ENCODE data around the gene CTRB1.

CTRB1 gene

DNA sequence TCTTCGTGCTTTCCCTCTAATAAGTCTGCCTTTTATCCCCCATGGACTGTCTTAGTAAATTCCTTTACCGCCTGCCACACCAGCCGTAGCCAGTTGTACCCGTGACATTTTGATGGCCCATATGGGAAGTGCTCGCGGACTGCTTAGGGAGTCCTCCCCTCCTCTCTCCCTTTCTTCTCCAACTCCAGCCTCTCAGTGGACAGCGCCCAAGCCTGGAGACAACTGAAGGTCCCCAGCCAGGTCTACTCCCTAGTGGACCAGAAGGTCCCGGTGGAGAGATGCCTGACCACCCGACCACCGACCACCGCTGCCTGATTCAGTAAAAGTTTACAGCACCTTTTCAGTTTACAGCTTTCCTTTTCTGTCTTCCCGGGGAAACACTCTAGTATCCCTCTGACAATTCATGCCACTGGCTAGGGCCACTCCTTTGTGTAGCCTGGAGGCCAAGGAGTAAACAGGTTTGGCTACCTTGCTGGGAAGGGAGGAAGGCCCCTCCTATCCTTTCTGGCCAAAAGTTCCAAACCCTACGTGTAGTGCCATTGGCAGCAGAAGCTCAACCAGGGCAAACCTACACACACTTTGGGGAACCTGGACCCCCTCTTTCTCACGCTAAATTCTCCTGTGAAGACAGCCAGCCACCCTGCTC, 29.8 kb upstream of the CTRB1 start:
- TF ChIP-seq CTCF (conservative IDR thresholded peaks at IDR 0.05; ENCODE audit: low read depth, low read length): no peak
- no peak for DNase-seq (ENCODE audit: low read depth)
- no peak overlapping the region for H3K4me3 ChIP-seq (ENCODE audit: low read depth, low read length)

GRCh38 chr16:75189638-75190245, 29.0 kb upstream of the CTRB1 start:
- DNase-seq (ENCODE audit: low read depth): no peak
- H3K4me3 ChIP-seq (ENCODE audit: low read depth, low read length): no peak overlapping the region
- TF ChIP-seq CTCF (conservative IDR thresholded peaks at IDR 0.05; ENCODE audit: low read depth, low read length): no peak

DNA sequence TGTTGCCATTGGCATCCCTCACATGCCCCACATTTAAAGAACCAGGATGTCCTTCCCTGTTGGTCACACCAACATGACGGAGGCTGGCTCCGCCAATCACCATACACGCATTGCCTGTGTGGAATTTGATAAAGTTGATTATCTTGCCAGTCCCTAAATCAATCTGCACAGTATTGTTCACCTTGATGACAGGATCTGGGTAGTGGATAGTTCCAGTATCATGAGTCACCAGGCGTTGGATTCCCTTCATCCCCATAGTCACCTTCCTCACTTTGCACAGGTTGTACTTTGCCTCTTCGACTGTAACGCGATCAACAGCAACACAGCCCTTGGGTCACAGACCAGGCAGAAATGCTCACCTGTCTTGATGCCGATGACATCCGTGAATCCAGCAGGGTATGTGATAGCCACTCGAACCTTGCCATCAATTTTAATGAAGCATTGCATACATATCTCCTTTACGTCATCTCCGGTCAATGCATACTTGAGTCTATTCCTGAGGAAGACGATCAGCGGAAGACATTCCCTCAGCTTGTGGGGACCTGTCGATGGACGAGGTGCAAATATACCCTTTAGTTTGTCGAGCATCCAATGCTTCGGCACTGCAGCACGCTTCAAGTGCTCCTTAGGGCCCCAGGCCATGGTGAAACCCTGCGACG, 26.1 kb upstream of the CTRB1 start:
- no peak for DNase-seq (ENCODE audit: low read depth)
- TF ChIP-seq CTCF (conservative IDR thresholded peaks at IDR 0.05; ENCODE audit: low read depth, low read length): no peak
- no peak overlapping the region for H3K4me3 ChIP-seq (ENCODE audit: low read depth, low read length)

DNA sequence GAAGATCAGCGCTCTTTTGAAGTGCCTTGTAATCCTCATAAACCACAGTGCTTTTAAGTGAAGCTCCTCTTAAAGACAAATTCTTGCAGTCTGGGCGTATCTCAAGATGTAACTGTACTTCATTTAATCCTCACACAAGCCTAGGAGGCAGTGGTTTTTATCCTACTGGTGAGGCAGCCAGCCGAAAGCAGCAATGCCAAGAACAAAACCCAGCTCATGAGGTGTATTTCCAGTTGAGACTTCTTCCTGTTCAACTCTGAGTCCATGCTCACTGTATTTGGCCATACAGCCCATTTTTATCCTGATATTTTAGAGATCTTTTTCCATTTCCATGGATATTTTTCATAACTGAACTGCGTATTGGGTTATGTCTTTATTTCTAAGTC, 25.5 kb upstream of the CTRB1 start:
- TF ChIP-seq CTCF (conservative IDR thresholded peaks at IDR 0.05; ENCODE audit: low read depth, low read length): no peak
- DNase-seq (ENCODE audit: low read depth): peak; percentile 19
- no peak overlapping the region for H3K4me3 ChIP-seq (ENCODE audit: low read depth, low read length)

- no peak overlapping the region for H3K4me3 ChIP-seq (ENCODE audit: low read depth, low read length)
- no peak for DNase-seq (ENCODE audit: low read depth)
- TF ChIP-seq CTCF (conservative IDR thresholded peaks at IDR 0.05; ENCODE audit: low read depth, low read length): no peak
These were observed 24.9 kb upstream of the CTRB1 start for GRCh38 chr16:75193730-75194444.

DNA sequence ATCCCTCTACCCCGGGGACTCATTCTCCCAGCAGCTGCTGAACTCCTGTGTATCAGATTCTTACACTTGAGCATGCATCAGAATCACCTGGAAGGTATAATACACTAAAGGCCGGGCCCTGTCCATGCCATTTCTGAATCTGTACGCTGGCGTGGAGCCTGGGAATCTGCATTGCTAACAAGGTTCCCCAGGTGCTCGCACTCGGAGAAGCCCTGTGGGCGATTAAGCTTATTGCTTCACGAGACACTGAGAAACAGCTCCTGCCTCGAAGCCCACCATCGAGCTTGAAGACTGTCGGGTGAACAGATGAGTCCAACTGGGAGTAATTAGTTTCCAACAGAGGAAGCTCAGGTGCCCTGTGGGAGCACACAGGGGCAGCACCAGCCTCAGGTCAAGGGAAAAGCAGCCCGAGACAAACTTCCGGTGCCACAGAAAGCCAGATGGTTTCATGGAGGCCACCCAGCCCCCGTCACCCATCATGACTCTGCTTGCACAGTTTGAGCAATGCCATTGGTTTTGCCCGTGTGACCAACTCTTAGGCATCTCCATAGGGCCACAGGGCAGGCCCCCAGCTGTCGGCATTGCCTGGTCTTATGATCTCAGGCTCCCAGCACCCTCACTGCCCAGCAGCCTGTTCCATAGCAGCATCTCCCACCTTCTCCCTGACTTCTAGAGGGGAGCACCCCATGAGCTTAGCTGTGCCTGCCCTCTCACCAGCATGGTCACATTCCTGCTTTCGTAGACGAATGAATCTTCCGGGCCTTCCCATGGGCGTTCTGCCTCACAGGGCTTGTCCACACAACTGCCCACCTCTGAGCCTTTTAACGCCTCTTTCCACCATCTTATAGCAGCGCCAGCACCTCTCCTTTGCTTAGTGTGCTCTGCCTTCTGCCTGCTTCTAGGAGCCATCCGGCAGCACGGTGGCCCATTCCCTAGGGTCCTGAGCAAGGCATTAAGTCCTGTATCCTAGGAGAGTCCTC, 22.7 kb upstream of the CTRB1 start:
- TF ChIP-seq CTCF (conservative IDR thresholded peaks at IDR 0.05; ENCODE audit: low read depth, low read length): no peak
- H3K4me3 ChIP-seq (ENCODE audit: low read depth, low read length): no peak overlapping the region
- DNase-seq (ENCODE audit: low read depth): no peak

Measured in choroid plexus epithelial cell (primary cell).